Liver (tissue), 3 donors: ENCODE results near the gene TTC39C.

Source experiments
- RXRA ChIP-seq, 2 donors: IDR thresholded peaks; 2 replicates each; pipeline ENCODE4 v1.6.1; 2017 to 2018; ENCODE audit warnings: antibody characterized with exemption in 2 of 2, mild to moderate bottlenecking in 1 of 2
- TF ChIP-seq, protein P1 (sequence below): fragments of 150-350 bp; IDR thresholded peaks from 2 replicates; pipeline ENCODE4 v1.5.1; 2017; ENCODE audit warnings: improper control_type of control experiment, low read depth, low read length; ENCODE audit not compliant: missing input control
- donor health status: healthy.
- donor health status: healthy.

DNA sequence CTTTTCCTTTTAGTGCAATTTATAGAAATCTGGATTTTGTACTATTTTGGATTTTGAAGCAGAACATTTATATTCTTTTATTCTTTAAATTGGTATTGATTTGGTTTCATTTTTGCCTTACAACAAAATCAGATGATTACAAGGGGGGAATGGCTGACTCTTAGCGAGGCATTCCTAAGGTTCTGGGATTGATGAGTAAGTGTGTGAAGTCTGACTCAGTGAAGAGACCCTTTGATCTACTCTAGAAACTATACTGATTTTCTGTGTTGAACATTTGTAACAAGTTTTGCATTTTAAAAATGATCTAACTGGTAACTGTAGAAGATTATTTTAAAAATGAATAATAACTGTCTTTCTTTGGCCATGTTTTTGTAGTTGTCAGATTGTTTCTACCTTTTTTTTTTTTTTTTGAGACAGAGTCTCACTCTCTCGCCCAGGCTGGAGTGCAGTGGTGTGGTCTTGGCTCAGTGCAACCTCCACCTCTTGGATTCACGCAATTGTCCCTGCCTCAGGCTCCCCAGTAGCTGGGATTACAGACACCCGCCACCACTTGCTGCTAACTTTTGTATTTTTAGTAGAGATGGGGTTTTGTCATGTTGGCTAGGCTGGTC is 48.7 kb downstream of the TTC39C start:
- no peak for TF ChIP-seq RXRA (IDR thresholded peaks at IDR 0.05)
- TF ChIP-seq, protein P1, sequence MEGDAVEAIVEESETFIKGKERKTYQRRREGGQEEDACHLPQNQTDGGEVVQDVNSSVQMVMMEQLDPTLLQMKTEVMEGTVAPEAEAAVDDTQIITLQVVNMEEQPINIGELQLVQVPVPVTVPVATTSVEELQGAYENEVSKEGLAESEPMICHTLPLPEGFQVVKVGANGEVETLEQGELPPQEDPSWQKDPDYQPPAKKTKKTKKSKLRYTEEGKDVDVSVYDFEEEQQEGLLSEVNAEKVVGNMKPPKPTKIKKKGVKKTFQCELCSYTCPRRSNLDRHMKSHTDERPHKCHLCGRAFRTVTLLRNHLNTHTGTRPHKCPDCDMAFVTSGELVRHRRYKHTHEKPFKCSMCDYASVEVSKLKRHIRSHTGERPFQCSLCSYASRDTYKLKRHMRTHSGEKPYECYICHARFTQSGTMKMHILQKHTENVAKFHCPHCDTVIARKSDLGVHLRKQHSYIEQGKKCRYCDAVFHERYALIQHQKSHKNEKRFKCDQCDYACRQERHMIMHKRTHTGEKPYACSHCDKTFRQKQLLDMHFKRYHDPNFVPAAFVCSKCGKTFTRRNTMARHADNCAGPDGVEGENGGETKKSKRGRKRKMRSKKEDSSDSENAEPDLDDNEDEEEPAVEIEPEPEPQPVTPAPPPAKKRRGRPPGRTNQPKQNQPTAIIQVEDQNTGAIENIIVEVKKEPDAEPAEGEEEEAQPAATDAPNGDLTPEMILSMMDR, result no peak
